OCI-LY7 (cell line): ENCODE results near the gene IMMP2L.

Experiments
- CTCF ChIP-seq: fragments of 200-600 bp; sonication (generic); conservative IDR thresholded peaks from 2 replicates; pipeline ENCODE4 v1.5.1; 2014; ENCODE audit warnings: mild to moderate bottlenecking, antibody characterized with exemption, low read length, moderate library complexity, mixed read lengths
- EZH2phosphoT487 ChIP-seq: fragments of 200-600 bp; sonication (generic); IDR thresholded peaks from 2 replicates; pipeline ENCODE4 v1.6.1; 2018; ENCODE audit warnings: low read depth, borderline replicate concordance, mild to moderate bottlenecking, mixed run types, antibody characterized with exemption, low read length, moderate library complexity, mixed read lengths

- TF ChIP-seq CTCF (no peak), EZH2phosphoT487 (no peak)
Observed at GRCh38 chr7:111083413-111083812, 478.9 kb downstream of the IMMP2L start.
